Measurements from ENCODE around the gene FRMD4B.

DNA sequence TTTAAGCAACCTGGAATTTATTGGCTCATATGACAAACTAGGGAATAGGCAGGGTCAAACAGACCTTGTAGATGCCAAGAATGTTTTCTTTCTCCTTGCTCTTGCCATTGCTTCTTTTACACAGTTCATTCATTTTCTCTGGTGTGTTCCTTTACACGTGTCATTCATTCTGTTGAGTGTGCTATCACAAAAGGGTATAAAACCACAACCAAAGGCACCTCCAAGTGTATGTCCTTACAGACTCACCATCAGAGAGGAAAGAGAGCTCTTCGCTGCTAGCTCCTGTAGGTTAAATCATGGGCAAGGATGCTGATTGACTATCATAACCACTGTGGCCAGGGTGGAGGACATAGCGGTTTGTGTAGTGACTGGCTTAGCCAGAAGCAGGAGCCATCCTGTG lies 19.2 kb upstream of the FRMD4B start:
- TF ChIP-seq, protein P1, sequence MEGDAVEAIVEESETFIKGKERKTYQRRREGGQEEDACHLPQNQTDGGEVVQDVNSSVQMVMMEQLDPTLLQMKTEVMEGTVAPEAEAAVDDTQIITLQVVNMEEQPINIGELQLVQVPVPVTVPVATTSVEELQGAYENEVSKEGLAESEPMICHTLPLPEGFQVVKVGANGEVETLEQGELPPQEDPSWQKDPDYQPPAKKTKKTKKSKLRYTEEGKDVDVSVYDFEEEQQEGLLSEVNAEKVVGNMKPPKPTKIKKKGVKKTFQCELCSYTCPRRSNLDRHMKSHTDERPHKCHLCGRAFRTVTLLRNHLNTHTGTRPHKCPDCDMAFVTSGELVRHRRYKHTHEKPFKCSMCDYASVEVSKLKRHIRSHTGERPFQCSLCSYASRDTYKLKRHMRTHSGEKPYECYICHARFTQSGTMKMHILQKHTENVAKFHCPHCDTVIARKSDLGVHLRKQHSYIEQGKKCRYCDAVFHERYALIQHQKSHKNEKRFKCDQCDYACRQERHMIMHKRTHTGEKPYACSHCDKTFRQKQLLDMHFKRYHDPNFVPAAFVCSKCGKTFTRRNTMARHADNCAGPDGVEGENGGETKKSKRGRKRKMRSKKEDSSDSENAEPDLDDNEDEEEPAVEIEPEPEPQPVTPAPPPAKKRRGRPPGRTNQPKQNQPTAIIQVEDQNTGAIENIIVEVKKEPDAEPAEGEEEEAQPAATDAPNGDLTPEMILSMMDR (IDR thresholded peaks at IDR 0.05): no peak
- no peak for TF ChIP-seq EP300 (IDR thresholded peaks at IDR 0.05)

All from esophagus muscularis mucosa (tissue), 3 donors.